SU-DHL-6 (cell line): ENCODE measurements around the gene CEP104.

ENCODE experiments used
- H2AFZ ChIP-seq: fragments of 200-600 bp; sonication (generic); 2 replicates; pipeline ENCODE4 v1.6.1; 2014; ENCODE audit warnings: low read depth, mild to moderate bottlenecking, moderate library complexity, mixed read lengths, antibody characterized with exemption, low read length; ENCODE audit not compliant: severe bottlenecking
- H3F3A ChIP-seq: fragments of 200-600 bp; shearing (Covaris generic); 2 replicates; pipeline ENCODE4 v1.6.0; 2016; ENCODE audit warnings: antibody characterized with exemption, mild to moderate bottlenecking; ENCODE audit not compliant: insufficient read depth
- H3K27ac ChIP-seq: fragments of 200-600 bp; sonication (generic); 2 replicates; pipeline ENCODE4 v1.5.1; 2016; ENCODE audit warnings: low read depth, mild to moderate bottlenecking, low read length, moderate library complexity, mixed read lengths
- H3K27me3 ChIP-seq: fragments of 200-600 bp; sonication (generic), shearing (Covaris generic); 2 replicates; pipeline ENCODE4 v1.6.0; 2014; ENCODE audit warnings: mild to moderate bottlenecking, low read length
- H3K36me3 ChIP-seq: fragments of 200-600 bp; sonication (generic); 2 replicates; pipeline ENCODE4 v1.6.1; 2014; ENCODE audit warnings: mild to moderate bottlenecking, low read length, mixed read lengths
- H3K4me2 ChIP-seq: fragments of 300-600, 200-600 bp; shearing (Covaris generic), sonication (generic); 2 replicates; pipeline ENCODE4 v1.6.0; 2014; ENCODE audit warnings: low read length, low read depth, mild to moderate bottlenecking; ENCODE audit not compliant: poor library complexity, severe bottlenecking
- H3K4me3 ChIP-seq: fragments of 200-600 bp; sonication (generic); 2 replicates; pipeline ENCODE4 v1.5.1; 2014; ENCODE audit warnings: antibody characterized with exemption, low read length, mild to moderate bottlenecking, mixed read lengths; ENCODE audit not compliant: insufficient read depth, poor library complexity, severe bottlenecking
- H3K79me2 ChIP-seq: fragments of 200-600 bp; sonication (generic); 2 replicates; pipeline ENCODE4 v1.6.1; 2014; ENCODE audit warnings: mild to moderate bottlenecking, low read length, moderate library complexity; ENCODE audit not compliant: insufficient read depth
- H3K9ac ChIP-seq: fragments of 200-600 bp; sonication (generic); 2 replicates; pipeline ENCODE4 v1.7.0; 2014; ENCODE audit warnings: mild to moderate bottlenecking, low read length
- H3K9me2 ChIP-seq: fragments of 200-600 bp; sonication (generic); replicated peaks from 2 replicates; pipeline ENCODE4 v1.6.1; 2014; ENCODE audit warnings: low read length; ENCODE audit not compliant: insufficient read depth
- H3K9me3 ChIP-seq: fragments of 200-600 bp; sonication (generic); 2 replicates; pipeline ENCODE4 v1.6.1; 2014; ENCODE audit warnings: low read length, mixed read lengths; ENCODE audit not compliant: insufficient read depth
- H4K20me1 ChIP-seq: fragments of 200-600 bp; sonication (generic); 2 replicates; pipeline ENCODE4 v1.6.1; 2014; ENCODE audit warnings: low read depth, mild to moderate bottlenecking, antibody characterized with exemption, low read length, moderate library complexity, mixed read lengths
- EZH2phosphoT487 ChIP-seq: fragments of 200-600 bp; sonication (generic), shearing (Covaris generic); conservative IDR thresholded peaks from 2 replicates; pipeline ENCODE4 v1.6.1; 2018; ENCODE audit warnings: mild to moderate bottlenecking, antibody characterized with exemption, low read length, moderate library complexity, mixed read lengths
- TF ChIP-seq, protein P1 (sequence below): fragments of 200-600 bp; sonication (generic); IDR thresholded peaks from one replicate; pipeline ENCODE4 v1.5.1; 2017; ENCODE audit warnings: antibody characterized with exemption, mild to moderate bottlenecking, low read length, moderate library complexity; ENCODE audit not compliant: insufficient read depth, poor library complexity, severe bottlenecking

Gene CEP104

DNA sequence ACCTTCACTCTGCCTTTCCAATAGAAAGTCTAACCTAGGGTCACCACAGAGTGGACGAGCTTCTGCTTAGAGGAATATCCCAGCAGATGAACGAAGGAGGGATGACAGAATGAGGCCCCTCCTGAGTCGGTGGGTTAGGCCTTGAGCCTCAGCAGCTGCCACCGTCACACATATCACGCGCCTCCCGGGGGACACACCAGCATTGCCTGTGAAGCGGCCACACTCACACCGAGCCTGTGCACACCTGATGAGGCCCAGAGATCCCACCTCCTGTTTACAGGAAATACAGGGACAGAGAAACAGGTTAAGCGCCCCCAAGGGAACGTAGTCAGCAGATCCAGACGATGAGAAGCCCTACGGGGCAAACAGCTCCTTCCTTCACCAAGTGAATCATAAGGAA is 35.6 kb downstream of the CEP104 start:
- TF ChIP-seq, protein P1, sequence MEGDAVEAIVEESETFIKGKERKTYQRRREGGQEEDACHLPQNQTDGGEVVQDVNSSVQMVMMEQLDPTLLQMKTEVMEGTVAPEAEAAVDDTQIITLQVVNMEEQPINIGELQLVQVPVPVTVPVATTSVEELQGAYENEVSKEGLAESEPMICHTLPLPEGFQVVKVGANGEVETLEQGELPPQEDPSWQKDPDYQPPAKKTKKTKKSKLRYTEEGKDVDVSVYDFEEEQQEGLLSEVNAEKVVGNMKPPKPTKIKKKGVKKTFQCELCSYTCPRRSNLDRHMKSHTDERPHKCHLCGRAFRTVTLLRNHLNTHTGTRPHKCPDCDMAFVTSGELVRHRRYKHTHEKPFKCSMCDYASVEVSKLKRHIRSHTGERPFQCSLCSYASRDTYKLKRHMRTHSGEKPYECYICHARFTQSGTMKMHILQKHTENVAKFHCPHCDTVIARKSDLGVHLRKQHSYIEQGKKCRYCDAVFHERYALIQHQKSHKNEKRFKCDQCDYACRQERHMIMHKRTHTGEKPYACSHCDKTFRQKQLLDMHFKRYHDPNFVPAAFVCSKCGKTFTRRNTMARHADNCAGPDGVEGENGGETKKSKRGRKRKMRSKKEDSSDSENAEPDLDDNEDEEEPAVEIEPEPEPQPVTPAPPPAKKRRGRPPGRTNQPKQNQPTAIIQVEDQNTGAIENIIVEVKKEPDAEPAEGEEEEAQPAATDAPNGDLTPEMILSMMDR, result no peak
- TF ChIP-seq EZH2phosphoT487, result no peak
- Histone ChIP-seq H2AFZ (no peak overlapping the region), H3K4me3 (no peak overlapping the region), H3K79me2 (no peaks in the 10 kb centered on the region), H4K20me1 (no peaks in the 10 kb centered on the region), H3K36me3 (no peaks in the 10 kb centered on the region), H3K9me2 (no peaks in the 10 kb centered on the region), H3F3A (no peaks in the 10 kb centered on the region), H3K4me2 (no peak overlapping the region), H3K27ac (no peak overlapping the region), H3K9ac (no peak overlapping the region), H3K9me3 (no peaks in the 10 kb centered on the region), H3K27me3 (no peaks in the 10 kb centered on the region)

DNA sequence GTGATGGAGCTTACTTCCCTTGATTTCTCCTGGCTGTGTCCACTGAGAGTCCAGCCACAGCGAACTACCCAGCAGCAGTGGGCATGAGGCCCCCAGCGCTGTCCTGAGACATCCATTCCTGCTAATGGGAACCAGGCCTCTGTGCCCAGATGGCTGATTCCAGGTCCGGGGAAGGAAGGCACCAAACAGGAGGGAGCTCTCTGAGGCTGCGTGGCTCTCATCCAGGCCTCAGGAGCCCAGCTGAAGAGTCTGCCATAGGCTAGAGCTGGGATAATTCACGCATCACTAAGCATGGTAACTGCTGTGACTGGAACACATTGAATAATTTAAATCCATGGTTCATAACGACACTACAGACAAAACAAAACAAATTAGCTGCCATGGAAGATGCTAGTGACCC is 36.0 kb downstream of the CEP104 start:
- no peaks in the 10 kb centered on the region for H3K9me2 ChIP-seq
- H3K4me3 ChIP-seq, result no peak overlapping the region
- no peaks in the 10 kb centered on the region for H3F3A ChIP-seq
- TF ChIP-seq EZH2phosphoT487, result no peak
- TF ChIP-seq, protein P1, result no peak
- H3K27me3 ChIP-seq, result no peaks in the 10 kb centered on the region
- H4K20me1 ChIP-seq, result no peaks in the 10 kb centered on the region
- H3K27ac ChIP-seq, result no peak overlapping the region
- no peaks in the 10 kb centered on the region for H3K79me2 ChIP-seq
- H3K4me2 ChIP-seq, result no peak overlapping the region
- no peak overlapping the region for H2AFZ ChIP-seq
- H3K9me3 ChIP-seq, result no peaks in the 10 kb centered on the region
- H3K9ac ChIP-seq, result no peak overlapping the region
- H3K36me3 ChIP-seq, result no peaks in the 10 kb centered on the region

DNA sequence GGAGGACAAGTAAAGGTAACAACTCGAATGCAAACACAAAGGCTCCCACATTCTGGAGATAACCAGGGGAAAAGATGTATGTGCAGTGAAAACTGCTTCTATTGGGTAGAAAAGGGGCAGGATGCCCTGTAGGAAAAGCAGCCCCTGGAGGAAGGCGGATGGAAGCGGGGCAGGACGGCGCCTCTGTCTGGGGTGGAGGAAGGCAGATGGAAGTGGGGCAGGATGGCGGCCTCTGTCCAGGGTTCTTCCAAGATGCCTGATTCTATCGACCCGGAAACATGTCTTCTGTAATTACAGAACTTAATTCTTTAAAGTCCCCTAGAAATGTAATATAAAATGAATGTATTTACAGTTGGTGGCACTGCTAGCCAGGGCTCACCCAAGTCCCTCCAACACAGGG is 36.7 kb downstream of the CEP104 start:
- TF ChIP-seq, protein P1, result no peak
- no peak for TF ChIP-seq EZH2phosphoT487
- H4K20me1 ChIP-seq, result no peaks in the 10 kb centered on the region
- H3K9me2 ChIP-seq, result no peaks in the 10 kb centered on the region
- no peaks in the 10 kb centered on the region for H3K79me2 ChIP-seq
- H3K9me3 ChIP-seq, result no peaks in the 10 kb centered on the region
- no peak overlapping the region for H3K4me2 ChIP-seq
- H3F3A ChIP-seq, result no peaks in the 10 kb centered on the region
- no peak overlapping the region for H3K4me3 ChIP-seq
- H3K27me3 ChIP-seq, result no peaks in the 10 kb centered on the region
- H2AFZ ChIP-seq, result no peak overlapping the region
- no peak overlapping the region for H3K9ac ChIP-seq
- no peaks in the 10 kb centered on the region for H3K36me3 ChIP-seq
- no peak overlapping the region for H3K27ac ChIP-seq
